ENCODE results near the gene FHL2. TPM values are rescaled to one million over a fixed set of nuclear protein-coding genes. Genes with fewer than 3 reads are reported as not detected.

The FHL2 gene
- total and polyA plus RNA-seq, 2 donors (not counting 3 experiments of a cell fraction or from before 2014, with no cell fraction given) = 197 to 491 TPM

GRCh38 chr2:105447476-105447875, 48.6 kb upstream of the FHL2 start:
- DNase-seq (ENCODE audit: low read depth, low spot score) (no peak), FAIRE-seq (no peak)
- H3K4me1 ChIP-seq (ENCODE audit: control insufficient read depth, extremely low read depth, insufficient read depth, low read length) = no peaks in the 10 kb centered on the region
- dilution Hi-C loops (cut with MboI; ENCODE audit: extremely low pct_ligation_motif_present, low sequenced_read_pairs) = no loop called here
- H4K20me1 ChIP-seq (replicated peaks; ENCODE audit: control insufficient read depth, extremely low read depth, insufficient read depth, low read length) = no peaks in the 10 kb centered on the region
- H3K9ac ChIP-seq (replicated peaks; ENCODE audit: extremely low read depth, insufficient read depth, low read length) = no peak overlapping the region
- ChIA-PET POLR2A (no interaction called here), CTCF (no interaction called here)
- no peaks in the 10 kb centered on the region for H3K9me3 ChIP-seq (replicated peaks; ENCODE audit: control insufficient read depth, insufficient read depth, low read length)
- intact Hi-C loops (cut with micrococcal nuclease) = no loop called here
- H2AFZ ChIP-seq (ENCODE audit: low read depth, low read length) = no peak overlapping the region
- H3K9me1 ChIP-seq (replicated peaks; ENCODE audit: control insufficient read depth, extremely low read depth, insufficient read depth, low read length) = no peaks in the 10 kb centered on the region
- BruUV-seq (replicated peaks) = no TSS peak
- H3K36me3 ChIP-seq (ENCODE audit: control insufficient read depth in 2 of 2, extremely low read depth in 1 of 2, insufficient read depth in 2 of 2, low read length in 2 of 2) = no peaks in the 10 kb centered on the region
- no peak overlapping the region for H3K4me3 ChIP-seq (replicated peaks in 1 of 3; ENCODE audit: insufficient read depth in 1 of 3, low read depth in 1 of 3, low read length in 3 of 3)
- no peak for TF ChIP-seq GATA2 (IDR thresholded peaks at IDR 0.05; ENCODE audit: insufficient read depth, insufficient read length, low read depth, low read length)
- TF ChIP-seq MAX (IDR thresholded peaks at IDR 0.05; ENCODE audit: insufficient read depth, insufficient read length) = no peak
- no peak for TF ChIP-seq FOS (IDR thresholded peaks at IDR 0.05; ENCODE audit: borderline replicate concordance, insufficient read depth, low read length)
- TF ChIP-seq POLR2A (IDR thresholded peaks at IDR 0.05; ENCODE audit: low read depth, low read length) = no peak
- no peak for TF ChIP-seq JUN (IDR thresholded peaks at IDR 0.05; ENCODE audit: borderline replicate concordance, insufficient read depth, insufficient read length, low read depth)
- TF ChIP-seq POLR2AphosphoS5 (IDR thresholded peaks at IDR 0.05; ENCODE audit: insufficient read depth, low read depth, low read length) = no peak
- no peak for TF ChIP-seq CTCF (IDR thresholded peaks at IDR 0.05; ENCODE audit: extremely low read depth in 1 of 2, insufficient read depth in 1 of 2, low read depth in 1 of 2, low read length in 2 of 2)
- no peak for TF ChIP-seq EZH2 (IDR thresholded peaks at IDR 0.05; ENCODE audit: borderline replicate concordance, low read depth, low read length, severe bottlenecking)
- H3K27ac ChIP-seq (ENCODE audit: insufficient read depth, low read depth, low read length) = no peak overlapping the region
- no peak overlapping the region for H3K4me2 ChIP-seq (ENCODE audit: insufficient read depth, low read length)
- H3K27me3 ChIP-seq (ENCODE audit: control insufficient read depth in 2 of 2, insufficient read depth in 2 of 2, low read length in 2 of 2) = peaks cover 3 to 9% of the 10 kb centered on the region in 2 experiments
- H3K79me2 ChIP-seq (ENCODE audit: control insufficient read depth, insufficient read depth, low read length) = no peaks in the 10 kb centered on the region

All from endothelial cell of umbilical vein (primary cell).